DOHH2 (cell line): Measurements from ENCODE around the gene LRRC63.

Experiments used
- H3F3A ChIP-seq: fragments of 200-600 bp; sonication (generic), shearing (Covaris generic); 2 replicates; pipeline ENCODE4 v1.6.0; 2016; ENCODE audit warnings: antibody characterized with exemption, mild to moderate bottlenecking; ENCODE audit not compliant: control insufficient read depth, insufficient read depth
- H3K27ac ChIP-seq: fragments of 200-600 bp; sonication (generic); 2 replicates; pipeline ENCODE4 v1.5.1; 2014; ENCODE audit warnings: low read depth, mild to moderate bottlenecking, low read length, moderate library complexity
- H3K27me3 ChIP-seq: fragments of 200-600 bp; sonication (generic); 2 replicates; pipeline ENCODE4 v1.6.1; 2014; ENCODE audit warnings: mild to moderate bottlenecking, low read length, mixed read lengths; ENCODE audit not compliant: control insufficient read depth
- H3K36me3 ChIP-seq: fragments of 200-600 bp; sonication (generic); 2 replicates; pipeline ENCODE4 v1.6.1; 2014; ENCODE audit warnings: mild to moderate bottlenecking, low read length, moderate library complexity, mixed read lengths; ENCODE audit not compliant: control insufficient read depth
- H3K4me1 ChIP-seq: fragments of 200-600 bp; sonication (generic); 2 replicates; pipeline ENCODE4 v1.6.1; 2014; ENCODE audit warnings: mild to moderate bottlenecking, low read length, mixed read lengths; ENCODE audit not compliant: control insufficient read depth
- H3K4me2 ChIP-seq: fragments of 200-600 bp; sonication (generic); 2 replicates; pipeline ENCODE4 v1.6.0; 2014; ENCODE audit warnings: mild to moderate bottlenecking, low read length, moderate library complexity
- H3K4me3 ChIP-seq: fragments of 200-600 bp; sonication (generic); 2 replicates; pipeline ENCODE4 v1.5.1; 2014; ENCODE audit warnings: mild to moderate bottlenecking, low read length, mixed read lengths
- H3K79me2 ChIP-seq: fragments of 200-600 bp; sonication (generic); 2 replicates; pipeline ENCODE4 v1.6.1; 2014; ENCODE audit warnings: mild to moderate bottlenecking, low read length, mixed read lengths; ENCODE audit not compliant: control insufficient read depth
- H3K9me2 ChIP-seq: fragments of 200-600 bp; sonication (generic); replicated peaks from 2 replicates; pipeline ENCODE4 v1.6.1; 2014; ENCODE audit warnings: mild to moderate bottlenecking, low read length, mixed read lengths; ENCODE audit not compliant: control insufficient read depth
- H3K9me3 ChIP-seq: fragments of 200-600 bp; sonication (generic); 2 replicates; pipeline ENCODE4 v1.6.1; 2014; ENCODE audit warnings: antibody characterized with exemption, low read length, mixed read lengths; ENCODE audit not compliant: control insufficient read depth, insufficient read depth
- H4K20me1 ChIP-seq: fragments of 200-600 bp; sonication (generic); 2 replicates; pipeline ENCODE4 v1.6.0; 2014; ENCODE audit warnings: low read depth, mild to moderate bottlenecking, antibody characterized with exemption, low read length, moderate library complexity; ENCODE audit not compliant: control insufficient read depth, insufficient read depth
- CTCF ChIP-seq: fragments of 200-600 bp; sonication (generic); IDR thresholded peaks from one replicate; pipeline ENCODE4 v1.5.1; 2014; ENCODE audit warnings: antibody characterized with exemption, mild to moderate bottlenecking, low read depth, low read length; ENCODE audit not compliant: poor library complexity, severe bottlenecking
- EZH2phosphoT487 ChIP-seq: fragments of 200-600 bp; sonication (generic); IDR thresholded peaks from 2 replicates; pipeline ENCODE4 v1.6.1; 2017; ENCODE audit warnings: borderline replicate concordance, mild to moderate bottlenecking, antibody characterized with exemption, low read length, moderate library complexity, mixed read lengths

LRRC63 gene

GRCh38 chr13:46313024-46313423, 101.3 kb downstream of the LRRC63 start:
- Histone ChIP-seq H3K9me3 (no peaks in the 10 kb centered on the region; the same call in 1 of the 2 replicates), H3K4me3 (no peak overlapping the region), H3K27me3 (no peaks in the 10 kb centered on the region), H3K27ac (no peak overlapping the region), H3K79me2 (no peaks in the 10 kb centered on the region), H3K4me2 (no peak overlapping the region), H3K4me1 (no peaks in the 10 kb centered on the region), H3F3A (no peaks in the 10 kb centered on the region), H3K36me3 (no peaks in the 10 kb centered on the region), H3K9me2 (no peaks in the 10 kb centered on the region), H4K20me1 (no peaks in the 10 kb centered on the region)
- TF ChIP-seq CTCF, result no peak
- no peak for TF ChIP-seq EZH2phosphoT487

GRCh38 chr13:46313432-46314257, 101.9 kb downstream of the LRRC63 start:
- Histone ChIP-seq H3K4me3 (no peak overlapping the region), H3K36me3 (no peaks in the 10 kb centered on the region), H3K4me1 (no peaks in the 10 kb centered on the region), H4K20me1 (no peaks in the 10 kb centered on the region), H3K9me3 (no peaks in the 10 kb centered on the region; the same call in 1 of the 2 replicates), H3F3A (no peaks in the 10 kb centered on the region), H3K27me3 (no peaks in the 10 kb centered on the region), H3K79me2 (no peaks in the 10 kb centered on the region), H3K27ac (no peak overlapping the region), H3K4me2 (no peak overlapping the region), H3K9me2 (no peaks in the 10 kb centered on the region)
- TF ChIP-seq CTCF (no peak), EZH2phosphoT487 (no peak)

GRCh38 chr13:46314587-46314986, 102.9 kb downstream of the LRRC63 start:
- Histone ChIP-seq H3K9me3 (no peaks in the 10 kb centered on the region; the same call in 1 of the 2 replicates), H3K27me3 (no peaks in the 10 kb centered on the region), H3F3A (no peaks in the 10 kb centered on the region), H3K4me1 (0 out of 2 replicates have a peak, but pooled peaks cover 3% of the 10 kb centered on the region), H3K4me2 (no peak overlapping the region), H3K4me3 (no peak overlapping the region), H3K27ac (no peak overlapping the region), H3K79me2 (no peaks in the 10 kb centered on the region), H3K9me2 (no peaks in the 10 kb centered on the region), H4K20me1 (no peaks in the 10 kb centered on the region), H3K36me3 (no peaks in the 10 kb centered on the region)
- TF ChIP-seq EZH2phosphoT487 (no peak), CTCF (no peak)
